ENCODE results near the gene SLC6A12.

SLC6A12 gene

GRCh38 chr12:214003-214741, at the start of gene SLC6A12:
SLC6A12 (minus strand) TSS chr12:214157; CDS start chr12:209986, 4,171 bp downstream.
- ATAC-seq (no peak), DNase-seq (ENCODE audit: low spot score in 2 of 2) (no peak)
- H3K27ac Mint-ChIP-seq = no peak within 1 kb of the TSS
- H3K36me3 Mint-ChIP-seq = no peaks in the 10 kb centered on the region
- peaks cover 21% of the 10 kb centered on the region for H3K4me1 Mint-ChIP-seq
- H3K9me3 Mint-ChIP-seq = no peaks in the 10 kb centered on the region
- no peak within 1 kb of the TSS for H3K4me3 Mint-ChIP-seq

GRCh38 chr12:263574-263973, 49.6 kb upstream of the SLC6A12 start:
- Mint-ChIP-seq H3K9me3 (no peaks in the 10 kb centered on the region), H3K36me3 (no peaks in the 10 kb centered on the region), H3K27ac (no peak overlapping the region), H3K4me3 (no peak overlapping the region), H3K4me1 (no peaks in the 10 kb centered on the region)
- no peak for DNase-seq (ENCODE audit: low spot score in 2 of 2)
- no peak for ATAC-seq

DNA sequence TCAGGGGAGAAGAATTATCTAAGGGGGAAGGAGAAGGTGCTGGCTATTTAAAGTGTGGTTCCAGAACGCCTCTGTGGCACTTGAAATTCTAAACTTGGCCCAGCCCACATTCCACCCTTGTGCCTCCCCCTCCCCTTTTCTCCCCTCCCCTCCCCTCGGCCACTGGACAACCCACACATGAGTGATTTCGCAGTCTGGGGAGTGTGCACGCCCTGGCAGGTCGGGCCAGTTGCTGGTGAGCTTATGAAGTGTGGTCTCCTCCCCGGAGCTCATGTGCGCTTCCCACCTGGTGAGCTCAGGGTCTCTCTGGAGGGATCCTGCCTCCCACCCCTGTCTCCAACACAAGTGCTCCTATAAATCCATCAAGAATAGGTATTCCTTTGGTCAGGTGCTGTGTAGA, 48.9 kb upstream of the SLC6A12 start, which contains the start of gene SLC6A13:
SLC6A13 (minus strand) TSS at position 20 of the 400 bp plus-strand sequence. CDS start 2,784 bp downstream, outside the sequence.
- Mint-ChIP-seq H3K36me3 (no peaks in the 10 kb centered on the region), H3K27ac (no peak within 1 kb of the TSS), H3K9me3 (no peaks in the 10 kb centered on the region), H3K4me1 (no peaks in the 10 kb centered on the region), H3K4me3 (no peak within 1 kb of the TSS)
- DNase-seq (ENCODE audit: low spot score in 2 of 2) = no peak
- no peak for ATAC-seq

DNA sequence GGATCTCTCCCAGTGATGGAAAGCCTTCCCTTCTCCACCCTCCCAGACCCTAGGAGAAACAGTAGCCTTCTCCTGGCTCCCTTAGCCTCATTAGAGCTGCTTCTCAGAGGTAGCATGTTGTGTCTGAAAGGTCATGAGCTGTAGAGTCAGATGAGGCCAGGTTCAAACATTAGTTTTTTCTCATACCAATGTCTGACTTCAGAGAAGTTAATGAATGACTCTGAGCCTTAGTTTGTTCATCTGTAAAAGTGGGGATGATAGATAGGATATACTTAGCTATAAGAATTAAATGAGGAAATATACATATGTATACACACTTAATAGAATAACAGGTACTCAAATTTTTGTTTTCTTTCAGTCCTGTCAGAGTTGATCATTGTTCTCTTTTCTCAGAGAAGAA, 48.2 kb upstream of the SLC6A12 start:
- DNase-seq (ENCODE audit: low spot score in 2 of 2) = no peak
- no peaks in the 10 kb centered on the region for H3K9me3 Mint-ChIP-seq
- H3K27ac Mint-ChIP-seq = no peak overlapping the region
- ATAC-seq = no peak
- H3K4me1 Mint-ChIP-seq = no peaks in the 10 kb centered on the region
- no peaks in the 10 kb centered on the region for H3K36me3 Mint-ChIP-seq
- no peak overlapping the region for H3K4me3 Mint-ChIP-seq

DNA sequence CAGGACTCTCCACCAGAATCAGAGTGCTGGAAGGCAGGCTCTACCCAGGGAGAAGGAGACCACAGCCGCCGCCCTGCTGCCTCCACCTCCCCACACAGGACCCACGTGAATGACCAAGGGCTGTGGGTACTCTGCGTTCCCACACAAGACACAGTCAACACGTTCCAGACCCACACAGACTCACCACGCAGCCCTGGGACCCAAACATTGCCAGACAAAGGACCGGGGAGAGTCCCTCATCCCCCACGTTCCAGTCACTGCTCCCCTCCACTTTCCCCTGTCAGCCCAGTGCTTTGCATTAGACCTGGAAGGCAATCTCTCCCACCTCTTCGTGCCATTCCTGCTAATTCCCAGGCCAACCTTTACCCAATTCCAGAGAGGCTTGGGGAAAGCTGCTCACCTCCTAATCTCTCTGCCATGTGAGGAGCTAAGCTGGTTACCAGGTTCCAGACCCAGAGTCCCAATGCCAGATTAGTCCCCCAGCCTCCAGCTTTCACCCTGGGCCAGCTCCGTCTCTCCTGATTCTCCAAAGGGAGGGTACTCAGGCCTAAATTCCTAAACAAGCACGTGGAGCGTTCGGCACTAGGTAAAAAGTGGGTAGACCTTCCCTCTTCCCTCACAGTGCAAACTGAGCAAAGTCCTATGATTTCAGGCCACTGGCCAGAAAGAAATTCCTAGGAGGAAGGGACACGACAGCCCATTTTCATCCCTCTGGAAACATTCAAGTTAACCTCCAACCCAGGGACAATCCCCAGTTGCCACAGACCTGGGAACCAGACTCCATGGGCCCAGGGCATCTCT, 43.8 kb upstream of the SLC6A12 start:
- Mint-ChIP-seq H3K27ac (peak overlapping the region; percentile 23), H3K4me3 (no peak overlapping the region), H3K36me3 (no peaks in the 10 kb centered on the region), H3K4me1 (no peaks in the 10 kb centered on the region), H3K9me3 (no peaks in the 10 kb centered on the region)
- ATAC-seq (no peak), DNase-seq (ENCODE audit: low spot score in 2 of 2) (no peak)

DNA sequence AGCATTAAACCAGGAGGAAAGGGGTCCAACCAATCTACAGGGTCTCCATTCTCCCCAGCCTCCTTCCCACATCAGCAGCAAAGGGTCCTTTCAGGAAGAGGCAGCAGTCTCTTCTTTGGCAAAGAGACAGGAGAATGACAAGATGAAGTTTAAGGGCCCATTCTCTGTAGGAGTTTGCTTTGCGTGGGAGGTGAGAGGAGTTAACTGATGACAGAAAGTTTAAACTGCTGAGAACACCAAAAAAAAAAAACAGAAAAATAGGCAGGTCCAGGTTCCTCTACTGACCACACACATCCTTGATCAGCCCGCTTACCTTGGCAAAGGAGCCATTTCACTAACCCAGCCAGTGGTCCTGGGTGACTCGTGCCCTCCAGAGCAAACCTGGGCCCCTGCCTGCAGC, 43.0 kb upstream of the SLC6A12 start:
- DNase-seq (ENCODE audit: low spot score in 2 of 2) (no peak), ATAC-seq (no peak)
- Mint-ChIP-seq H3K4me3 (no peak overlapping the region), H3K27ac (no peak overlapping the region), H3K36me3 (no peaks in the 10 kb centered on the region), H3K4me1 (no peaks in the 10 kb centered on the region), H3K9me3 (no peaks in the 10 kb centered on the region)

- DNase-seq (ENCODE audit: low spot score in 2 of 2) (no peak), ATAC-seq (no peak)
- Mint-ChIP-seq H3K9me3 (no peaks in the 10 kb centered on the region), H3K4me1 (no peaks in the 10 kb centered on the region), H3K4me3 (no peak overlapping the region), H3K36me3 (no peaks in the 10 kb centered on the region), H3K27ac (no peak overlapping the region)
Measured at GRCh38 chr12:256225-256624, 42.3 kb upstream of the SLC6A12 start.

- Mint-ChIP-seq H3K9me3 (no peaks in the 10 kb centered on the region), H3K4me3 (no peak overlapping the region), H3K27ac (no peak overlapping the region), H3K4me1 (no peaks in the 10 kb centered on the region), H3K36me3 (no peaks in the 10 kb centered on the region)
- ATAC-seq (no peak), DNase-seq (ENCODE audit: low spot score in 2 of 2) (no peak)
Measured at GRCh38 chr12:254912-255311, 41.0 kb upstream of the SLC6A12 start.

DNA sequence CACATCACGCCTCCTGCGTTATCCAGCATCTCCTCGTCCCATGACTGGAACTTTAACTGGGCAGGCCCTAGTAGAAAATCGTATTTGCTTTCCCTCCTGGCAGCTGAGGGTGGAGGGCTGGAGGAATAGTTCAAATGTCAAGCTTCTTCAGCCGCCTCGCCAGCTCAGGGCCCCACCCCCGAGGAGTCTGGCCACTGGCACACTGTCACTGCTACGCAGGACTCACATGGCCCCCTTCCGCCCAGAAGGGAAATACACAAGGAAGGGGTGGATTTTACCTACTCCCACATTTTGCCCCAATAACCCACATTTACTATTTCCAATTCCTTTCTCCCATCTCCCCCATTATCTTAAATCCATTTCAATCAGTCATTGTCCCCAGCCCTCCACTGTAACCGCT, 40.1 kb upstream of the SLC6A12 start:
- H3K27ac Mint-ChIP-seq = no peak overlapping the region

GRCh38 chr12:253116-253831, 39.3 kb upstream of the SLC6A12 start:
- H3K36me3 Mint-ChIP-seq = no peaks in the 10 kb centered on the region
- no peak for ATAC-seq
- no peak for DNase-seq (ENCODE audit: low spot score in 2 of 2)
- no peak overlapping the region for H3K4me3 Mint-ChIP-seq
- no peaks in the 10 kb centered on the region for H3K9me3 Mint-ChIP-seq
- no peaks in the 10 kb centered on the region for H3K4me1 Mint-ChIP-seq
- H3K27ac Mint-ChIP-seq = no peak overlapping the region

More for the DNA sequence above, 40.1 kb upstream of the SLC6A12 start:
- ATAC-seq (no peak), DNase-seq (ENCODE audit: low spot score in 2 of 2) (no peak)
- no peak overlapping the region for H3K4me3 Mint-ChIP-seq
- H3K36me3 Mint-ChIP-seq = no peaks in the 10 kb centered on the region
- H3K4me1 Mint-ChIP-seq = no peaks in the 10 kb centered on the region
- no peaks in the 10 kb centered on the region for H3K9me3 Mint-ChIP-seq

GRCh38 chr12:252636-253035, 38.7 kb upstream of the SLC6A12 start:
- Mint-ChIP-seq H3K4me3 (no peak overlapping the region), H3K4me1 (no peaks in the 10 kb centered on the region), H3K36me3 (no peaks in the 10 kb centered on the region), H3K27ac (no peak overlapping the region), H3K9me3 (peaks cover 5% of the 10 kb centered on the region)
- ATAC-seq (no peak), DNase-seq (ENCODE audit: low spot score in 2 of 2) (no peak)

DNA sequence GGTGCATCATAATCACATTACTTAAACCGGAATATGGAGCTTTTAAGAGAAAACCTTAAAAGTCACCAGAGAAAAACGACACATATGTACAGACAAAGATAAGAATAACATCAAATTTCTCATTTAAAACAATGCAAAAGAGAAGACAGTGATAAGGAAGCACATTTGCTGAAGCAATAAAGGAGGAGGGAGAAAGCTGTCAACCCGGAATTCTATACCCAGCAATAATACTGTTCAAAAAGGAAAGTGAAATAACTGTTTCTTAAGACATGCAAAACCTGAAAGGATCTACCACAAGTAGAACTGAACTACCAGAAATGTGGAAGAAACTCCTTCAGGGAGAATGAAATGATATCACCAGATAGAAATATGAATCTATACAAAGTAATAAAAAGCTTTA, 33.3 kb upstream of the SLC6A12 start:
- Mint-ChIP-seq H3K9me3 (peaks cover 8% of the 10 kb centered on the region), H3K36me3 (no peaks in the 10 kb centered on the region), H3K27ac (no peak overlapping the region), H3K4me3 (no peak overlapping the region), H3K4me1 (no peaks in the 10 kb centered on the region)
- no peak for ATAC-seq
- no peak for DNase-seq (ENCODE audit: low spot score in 2 of 2)

DNA sequence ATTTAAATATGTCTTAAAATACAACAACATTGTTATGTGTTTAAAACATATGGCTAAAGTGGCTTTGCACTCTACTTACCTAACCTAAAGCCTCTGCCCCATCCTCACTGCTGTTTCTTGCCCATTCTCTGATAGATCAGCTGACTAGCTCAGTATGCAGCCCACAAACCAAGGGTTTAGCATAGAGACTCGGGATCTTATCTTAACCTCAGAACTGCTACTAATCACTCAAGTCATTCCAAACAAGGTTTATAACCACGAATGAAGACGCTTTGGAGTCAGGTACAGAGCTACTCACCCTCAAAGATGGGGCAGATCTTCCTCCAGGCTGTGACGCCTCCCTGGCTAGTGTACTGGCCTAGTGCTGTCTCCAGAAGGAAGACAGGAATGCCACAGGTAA, 29.4 kb upstream of the SLC6A12 start:
- DNase-seq (ENCODE audit: low spot score in 2 of 2) (no peak), ATAC-seq (no peak)
- H3K9me3 Mint-ChIP-seq = peaks cover 8% of the 10 kb centered on the region
- H3K4me1 Mint-ChIP-seq = peaks cover 5% of the 10 kb centered on the region
- H3K27ac Mint-ChIP-seq = no peak overlapping the region
- H3K4me3 Mint-ChIP-seq = no peak overlapping the region
- no peaks in the 10 kb centered on the region for H3K36me3 Mint-ChIP-seq

- H3K27ac Mint-ChIP-seq = no peak overlapping the region
- ATAC-seq = no peak
Measured at GRCh38 chr12:242496-242895, 28.5 kb upstream of the SLC6A12 start.

DNA sequence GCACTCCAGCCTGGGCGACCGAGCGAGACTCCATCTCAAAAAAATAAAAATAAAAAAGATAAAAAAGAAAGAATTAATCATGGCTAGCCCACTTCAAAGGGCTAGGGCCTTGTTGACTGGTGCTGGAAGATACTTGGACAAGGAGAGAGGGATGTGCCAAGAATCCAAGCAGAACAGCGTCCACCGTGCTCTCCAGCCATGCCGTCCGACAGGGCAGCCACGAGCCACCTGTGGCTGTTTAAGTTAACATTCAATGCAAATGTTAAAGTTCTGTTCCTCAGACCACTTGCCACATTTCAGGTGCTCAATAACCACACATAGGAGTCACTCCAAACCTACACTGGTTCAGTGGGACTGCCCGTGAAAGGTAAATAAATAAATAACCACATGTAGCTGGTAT, 27.3 kb upstream of the SLC6A12 start:
- H3K36me3 Mint-ChIP-seq = no peaks in the 10 kb centered on the region
- DNase-seq (ENCODE audit: low spot score in 2 of 2) (no peak), ATAC-seq (no peak)
- H3K4me1 Mint-ChIP-seq = peaks cover 5% of the 10 kb centered on the region
- peaks cover 4% of the 10 kb centered on the region for H3K9me3 Mint-ChIP-seq
- no peak overlapping the region for H3K27ac Mint-ChIP-seq
- H3K4me3 Mint-ChIP-seq = no peak overlapping the region

More at GRCh38 chr12:242496-242895, 28.5 kb upstream of the SLC6A12 start:
- H3K9me3 Mint-ChIP-seq = peaks cover 3% of the 10 kb centered on the region
- no peaks in the 10 kb centered on the region for H3K36me3 Mint-ChIP-seq
- peaks cover 5% of the 10 kb centered on the region for H3K4me1 Mint-ChIP-seq
- no peak for DNase-seq (ENCODE audit: low spot score in 2 of 2)
- no peak overlapping the region for H3K4me3 Mint-ChIP-seq

Measured in stimulated activated effector memory CD8-positive, alpha-beta T cell treated with anti-CD3 and anti-CD28 coated beads, Interleukin-12 subunit alpha, Interleukin-12 subunit beta, amount 100 ng/mL, for 72 hours (primary cell).